Activated CD8-positive, alpha-beta memory T cell treated with anti-CD3 and anti-CD28 coated beads, Interleukin-2, amount 10 ng/mL, durations not matched to agents 7 days and 5 days (primary cell): ENCODE measurements around the gene SLFN12L. TPM values are rescaled to one million over a fixed set of nuclear protein-coding genes. Genes with fewer than 3 reads are reported as not detected.
"Not testable (repeated sequence)": the region's sequence is repeated elsewhere in the genome, so short reads cannot be mapped to it uniquely, and the experiment has no call there.

Source experiments
- ATAC-seq: fragments of 150-1000 bp; cut with Tn5 transposase; one replicate; pipeline ENCODE4 v1.10.0; 2021; ENCODE audit warnings: moderate library complexity
- CTCF ChIA-PET: fragments of 350-600 bp; sonication (Branson Sonifier 250); formaldehyde crosslinking; loops from one replicate; lab custom pipeline; 2021; ENCODE audit warnings: antibody characterized with exemption; lab: Charles Lee
- DNase-seq: peaks from one replicate; pipeline ENCODE4 v3.0.0-alpha.2; 2020
- H3K27ac Mint-ChIP-seq: one replicate; pipeline ENCODE4 v1.8.0; 2021; ENCODE audit warnings: mild to moderate bottlenecking, mixed read lengths
- H3K27me3 Mint-ChIP-seq: one replicate; pipeline ENCODE4 v1.8.0; 2021; ENCODE audit warnings: mixed read lengths
- H3K36me3 Mint-ChIP-seq: one replicate; pipeline ENCODE4 v1.8.0; 2021; ENCODE audit warnings: mild to moderate bottlenecking, mixed read lengths
- H3K4me1 Mint-ChIP-seq: one replicate; pipeline ENCODE4 v1.8.0; 2021; ENCODE audit warnings: mixed read lengths
- H3K4me3 Mint-ChIP-seq: one replicate; pipeline ENCODE4 v1.8.0; 2021; ENCODE audit warnings: mild to moderate bottlenecking, moderate library complexity, mixed read lengths
- H3K9me3 Mint-ChIP-seq: one replicate; pipeline ENCODE4 v1.8.0; 2022; ENCODE audit warnings: low read depth, mixed read lengths
- total RNA-seq, 2 experiments: library from RNA; stranded (reverse); gene quantifications; one replicate each; pipeline ENCODE4 v1.2.3, GENCODE V29; 2021

The SLFN12L gene
- total RNA-seq, 2 experiments from 2014 or later, result 95.4 to 197 TPM

DNA sequence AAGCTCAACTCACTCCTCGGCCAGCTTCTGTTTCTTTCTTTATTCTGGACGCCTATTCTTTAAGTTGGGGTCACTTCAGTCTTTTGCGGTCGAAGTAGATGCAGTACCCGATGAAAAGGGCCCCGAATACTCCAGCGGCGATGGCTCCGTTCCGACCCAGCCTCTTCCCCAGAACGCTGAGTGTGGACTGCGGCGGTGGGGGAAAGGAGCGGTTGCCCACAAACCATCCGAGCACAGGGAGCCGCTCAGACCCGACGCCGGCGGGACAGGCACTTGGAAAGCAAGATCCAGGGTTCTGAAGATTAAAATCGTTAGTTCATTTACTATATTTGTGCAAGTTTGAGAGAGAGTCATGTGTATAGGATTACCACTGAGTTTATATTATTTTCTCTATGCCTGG is 22.5 kb downstream of the SLFN12L start:
- DNase-seq (no peak), ATAC-seq (no peak)
- H3K36me3 Mint-ChIP-seq, result peaks cover 86% of the 10 kb centered on the region
- no peaks in the 10 kb centered on the region for H3K27me3 Mint-ChIP-seq
- CTCF ChIA-PET, result no interaction called here
- no peaks in the 10 kb centered on the region for H3K9me3 Mint-ChIP-seq
- H3K4me3 Mint-ChIP-seq, result no peak overlapping the region
- H3K27ac Mint-ChIP-seq, result peak overlapping the region; percentile 3
- peaks cover 84% of the 10 kb centered on the region for H3K4me1 Mint-ChIP-seq

DNA sequence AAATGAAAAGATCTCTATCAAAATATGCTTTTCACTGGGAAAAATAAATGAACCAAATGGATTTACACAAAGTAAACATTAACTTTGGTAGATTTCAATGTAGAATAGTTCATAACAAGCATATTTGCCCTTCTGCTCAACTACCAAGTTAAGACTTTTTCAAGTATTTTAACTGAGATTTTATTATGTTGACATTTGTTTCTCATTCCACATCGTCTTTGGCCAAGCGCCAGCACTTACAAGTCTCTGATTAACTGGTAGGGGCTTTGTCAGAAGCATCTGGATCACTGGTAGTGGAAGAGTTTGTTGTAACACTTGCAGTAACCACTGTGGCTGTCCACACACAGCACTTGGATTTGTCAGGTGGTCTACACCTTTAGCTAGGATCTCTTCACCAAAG is 22.9 kb downstream of the SLFN12L start:
- no peaks in the 10 kb centered on the region for H3K27me3 Mint-ChIP-seq
- CTCF ChIA-PET, result no interaction called here
- DNase-seq (no peak), ATAC-seq (no peak)
- no peak overlapping the region for H3K4me3 Mint-ChIP-seq
- peaks cover 84% of the 10 kb centered on the region for H3K4me1 Mint-ChIP-seq
- H3K36me3 Mint-ChIP-seq, result peaks cover 86% of the 10 kb centered on the region
- peak overlapping the region; percentile 3 for H3K27ac Mint-ChIP-seq
- H3K9me3 Mint-ChIP-seq, result no peaks in the 10 kb centered on the region

DNA sequence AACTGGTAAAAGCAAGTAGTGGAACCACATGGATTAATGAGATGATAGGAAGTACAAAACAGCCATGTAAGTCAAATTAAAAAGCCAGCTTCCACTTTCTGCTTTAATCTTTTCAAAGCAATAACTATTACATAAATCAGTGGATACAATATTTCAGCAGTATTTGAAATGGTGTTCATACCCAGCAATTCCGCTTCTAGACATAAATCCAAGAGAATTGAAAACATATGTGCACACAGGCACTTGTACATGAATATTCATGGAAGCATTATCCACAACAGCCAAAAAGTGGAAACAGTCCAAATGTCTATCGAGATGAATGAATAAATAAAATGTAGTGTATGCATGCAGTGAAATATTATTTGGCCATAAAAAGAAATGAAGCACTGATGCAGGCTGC is 27.4 kb downstream of the SLFN12L start:
- H3K27me3 Mint-ChIP-seq, result no peaks in the 10 kb centered on the region
- H3K27ac Mint-ChIP-seq, result no peak overlapping the region
- CTCF ChIA-PET, result interaction anchor here (1.8 kb wide), 1 partner anchor 10 kb away, joined by 5 read pairs; no protein-coding TSS in a partner anchor
- no peak overlapping the region for H3K4me3 Mint-ChIP-seq
- ATAC-seq (no peak), DNase-seq (no peak)
- H3K36me3 Mint-ChIP-seq, result peaks cover 80% of the 10 kb centered on the region
- no peaks in the 10 kb centered on the region for H3K9me3 Mint-ChIP-seq
- peaks cover 76% of the 10 kb centered on the region for H3K4me1 Mint-ChIP-seq

DNA sequence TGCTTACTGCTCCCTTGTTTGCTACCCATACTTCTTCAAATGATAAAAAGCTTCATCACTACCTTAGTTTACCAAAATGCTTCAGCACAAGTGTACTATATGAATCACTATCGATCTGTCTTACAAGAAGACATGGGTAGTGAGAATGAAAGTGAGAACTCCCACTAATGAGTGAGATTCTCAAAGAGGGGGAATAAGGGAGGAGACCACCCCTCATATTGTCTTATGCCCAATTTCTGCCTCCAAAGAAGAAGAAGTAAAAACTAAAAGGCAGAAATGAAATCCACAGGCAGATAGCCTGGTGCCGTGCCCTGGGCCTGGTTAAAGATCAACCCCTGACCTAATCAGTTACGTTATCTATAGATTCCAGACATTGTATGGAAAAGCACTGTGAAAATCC is 29.8 kb downstream of the SLFN12L start:
- peaks cover 70% of the 10 kb centered on the region for H3K4me1 Mint-ChIP-seq
- H3K27ac Mint-ChIP-seq, result peak overlapping the region; percentile 42
- H3K9me3 Mint-ChIP-seq, CTCF ChIA-PET, ATAC-seq, H3K4me3 Mint-ChIP-seq, DNase-seq, H3K27me3 Mint-ChIP-seq: not testable (repeated sequence)
- peaks cover 77% of the 10 kb centered on the region for H3K36me3 Mint-ChIP-seq

DNA sequence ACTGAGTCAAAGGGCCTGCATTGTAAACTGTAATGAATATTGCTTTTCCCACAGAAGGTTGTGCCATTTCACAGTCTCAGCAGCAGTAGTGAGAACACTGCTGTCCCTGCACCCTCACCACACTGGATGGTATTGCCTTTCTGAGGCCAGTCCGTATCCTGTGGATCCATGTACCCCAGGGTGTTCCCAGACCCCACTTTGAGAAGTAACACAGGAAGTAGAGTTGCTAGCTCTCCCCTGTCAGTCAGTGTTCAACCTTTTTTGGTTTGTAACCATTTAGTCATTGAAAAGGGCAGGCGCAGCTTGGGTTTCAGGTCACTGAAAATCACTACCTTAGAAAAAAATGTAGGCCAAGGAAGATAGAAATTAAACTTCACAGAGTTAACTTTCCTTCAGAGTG is 37.9 kb downstream of the SLFN12L start:
- H3K4me1 Mint-ChIP-seq, result peaks cover 60% of the 10 kb centered on the region
- H3K9me3 Mint-ChIP-seq, result no peaks in the 10 kb centered on the region
- DNase-seq, result no peak
- H3K27me3 Mint-ChIP-seq, result no peaks in the 10 kb centered on the region
- H3K36me3 Mint-ChIP-seq, result peaks cover 68% of the 10 kb centered on the region
- H3K27ac Mint-ChIP-seq, result peak overlapping the region; percentile 54
- H3K4me3 Mint-ChIP-seq, result no peak overlapping the region
- CTCF ChIA-PET, result interaction anchor here (0.6 to 1.3 kb wide), 3 partner anchors 10 to 188 kb away, joined by 3 to 5 read pairs (median 4); no protein-coding TSS in a partner anchor
- ATAC-seq, result no peak

DNA sequence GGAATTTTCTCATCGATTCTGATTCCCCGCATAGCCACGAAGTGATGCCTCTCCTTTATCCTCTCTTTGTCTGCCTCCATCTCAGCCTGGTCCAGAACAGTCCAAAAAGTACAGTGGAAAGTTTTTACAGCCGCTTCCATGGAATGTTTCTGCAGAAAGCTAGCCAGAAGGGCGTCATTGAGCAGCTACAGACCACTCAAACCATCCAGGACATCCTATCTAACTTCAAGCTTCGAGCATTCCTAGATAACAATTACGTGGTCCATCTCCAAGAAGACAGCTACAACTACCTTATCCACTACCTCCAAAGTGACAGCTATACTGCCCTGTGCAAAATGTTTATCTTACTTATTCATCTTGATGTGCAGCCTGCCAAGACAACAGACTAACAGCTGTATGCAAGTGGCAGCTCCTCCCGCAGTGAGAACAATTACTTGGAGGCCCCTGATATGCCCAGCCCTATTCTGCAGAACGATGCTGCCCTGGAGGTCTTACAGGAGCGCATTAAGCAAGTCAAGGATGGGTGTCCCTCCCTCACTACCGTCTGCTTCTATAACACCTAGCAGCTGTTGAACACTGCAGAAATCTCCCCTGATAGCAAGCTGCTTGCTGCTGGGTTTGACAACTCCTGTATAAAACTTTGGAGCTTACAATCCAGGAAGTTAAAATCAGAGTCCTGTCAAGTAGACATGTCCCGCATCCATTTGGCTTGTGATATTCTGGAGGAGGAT is 38.9 kb downstream of the SLFN12L start:
- no peaks in the 10 kb centered on the region for H3K27me3 Mint-ChIP-seq
- peaks cover 65% of the 10 kb centered on the region for H3K36me3 Mint-ChIP-seq
- no peak overlapping the region for H3K4me3 Mint-ChIP-seq
- no peaks in the 10 kb centered on the region for H3K9me3 Mint-ChIP-seq
- H3K4me1 Mint-ChIP-seq, result peaks cover 57% of the 10 kb centered on the region
- DNase-seq (no peak), ATAC-seq (no peak)
- peak overlapping the region; percentile 20 for H3K27ac Mint-ChIP-seq
- CTCF ChIA-PET, result no interaction called here

DNA sequence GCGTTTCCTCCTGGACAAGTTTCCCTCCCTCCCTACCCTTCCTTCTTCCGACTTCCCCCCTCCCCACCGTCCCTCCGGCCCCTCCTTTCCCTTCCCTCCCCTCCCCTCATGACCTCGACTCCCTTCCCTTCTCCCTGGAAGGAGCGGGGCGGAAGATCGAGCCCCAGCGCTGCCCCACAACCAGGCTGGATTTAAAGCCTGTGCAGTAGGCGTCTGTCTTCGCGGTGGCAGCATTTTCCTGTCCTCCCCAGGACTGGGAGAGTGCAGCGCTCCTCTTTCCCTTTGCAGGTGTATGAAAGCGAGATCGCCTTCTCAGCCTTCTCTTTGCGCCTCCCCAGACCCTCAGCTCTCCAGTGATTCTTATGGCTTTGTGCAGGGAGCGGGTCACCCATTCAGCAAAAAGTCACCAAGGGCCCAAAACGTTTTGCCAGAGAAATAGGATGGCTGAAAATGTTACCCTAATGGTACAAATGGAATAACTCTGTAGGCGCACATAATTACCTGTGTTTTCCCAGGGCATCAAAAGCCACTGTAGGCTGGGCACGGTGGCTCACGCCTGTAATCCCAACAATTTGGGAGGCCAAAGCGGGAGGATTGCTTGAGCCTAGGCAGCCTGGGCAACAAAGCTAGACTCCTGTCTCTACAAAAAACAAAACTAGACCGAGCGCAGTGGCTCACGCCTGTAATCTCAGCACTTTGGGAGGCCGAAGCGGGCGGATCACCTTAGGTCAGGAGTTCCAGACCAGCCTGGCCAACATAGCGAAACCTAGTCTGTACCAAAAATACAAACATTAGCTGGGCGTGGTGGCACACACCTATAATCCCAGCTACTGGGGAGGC is 40.8 kb downstream of the SLFN12L start:
- CTCF ChIA-PET, result no interaction called here

DNA sequence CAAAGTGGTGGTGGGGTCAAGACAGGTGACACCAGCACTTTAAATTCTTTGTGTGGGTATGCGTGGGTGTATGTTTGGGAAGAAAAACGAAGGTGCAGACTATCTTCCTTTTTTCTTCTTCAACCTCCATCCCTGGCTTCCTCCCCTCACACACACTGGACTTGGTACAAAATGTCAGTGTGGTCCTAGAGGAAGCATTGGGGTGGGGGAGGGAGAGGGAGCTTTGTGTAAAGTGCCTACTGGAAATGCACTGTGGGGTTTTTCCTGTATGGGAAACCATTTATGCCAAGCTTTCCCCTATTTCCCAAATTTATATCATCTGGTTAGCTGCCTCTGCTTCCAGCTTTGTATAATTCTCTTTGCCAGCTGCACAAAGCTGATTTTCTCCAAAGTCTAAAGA is 44.4 kb downstream of the SLFN12L start:
- H3K9me3 Mint-ChIP-seq, result no peaks in the 10 kb centered on the region
- no peaks in the 10 kb centered on the region for H3K27me3 Mint-ChIP-seq
- H3K27ac Mint-ChIP-seq, result no peak overlapping the region
- CTCF ChIA-PET, result no interaction called here
- ATAC-seq (no peak), DNase-seq (no peak)
- peaks cover 71% of the 10 kb centered on the region for H3K36me3 Mint-ChIP-seq
- no peak overlapping the region for H3K4me3 Mint-ChIP-seq
- H3K4me1 Mint-ChIP-seq, result peaks cover 65% of the 10 kb centered on the region

More for the DNA sequence above, 40.8 kb downstream of the SLFN12L start:
- Mint-ChIP-seq H3K27me3 (no peaks in the 10 kb centered on the region), H3K27ac (no peak overlapping the region), H3K36me3 (peaks cover 69% of the 10 kb centered on the region), H3K9me3 (no peaks in the 10 kb centered on the region), H3K4me3 (no peak overlapping the region), H3K4me1 (peaks cover 62% of the 10 kb centered on the region)
- DNase-seq, result no peak
- no peak for ATAC-seq

DNA sequence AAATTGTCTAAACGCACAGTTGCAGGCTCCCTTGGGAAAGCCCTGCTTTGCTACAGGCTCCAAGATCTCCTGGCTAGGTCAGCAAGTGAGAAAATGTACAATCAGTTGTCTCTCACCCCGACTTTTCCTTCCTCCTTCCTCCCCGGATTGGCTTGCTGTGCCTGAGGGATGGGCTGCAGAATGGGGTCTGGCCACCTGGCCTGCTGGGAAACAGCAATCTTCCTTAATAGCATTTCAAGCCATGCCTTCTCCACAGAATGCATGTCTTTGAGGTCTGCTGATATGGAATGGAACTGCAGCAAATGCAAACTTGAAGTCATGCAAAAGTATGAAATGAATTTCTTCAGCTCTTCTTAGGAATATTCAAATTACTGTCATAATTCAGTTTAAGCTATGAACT is 46.1 kb downstream of the SLFN12L start:
- DNase-seq, result no peak
- no peak for ATAC-seq
- no peaks in the 10 kb centered on the region for H3K9me3 Mint-ChIP-seq
- H3K27me3 Mint-ChIP-seq, result no peaks in the 10 kb centered on the region
- peaks cover 71% of the 10 kb centered on the region for H3K36me3 Mint-ChIP-seq
- peaks cover 73% of the 10 kb centered on the region for H3K4me1 Mint-ChIP-seq
- H3K4me3 Mint-ChIP-seq, result no peak overlapping the region
- no peak overlapping the region for H3K27ac Mint-ChIP-seq
- CTCF ChIA-PET, result no interaction called here

DNA sequence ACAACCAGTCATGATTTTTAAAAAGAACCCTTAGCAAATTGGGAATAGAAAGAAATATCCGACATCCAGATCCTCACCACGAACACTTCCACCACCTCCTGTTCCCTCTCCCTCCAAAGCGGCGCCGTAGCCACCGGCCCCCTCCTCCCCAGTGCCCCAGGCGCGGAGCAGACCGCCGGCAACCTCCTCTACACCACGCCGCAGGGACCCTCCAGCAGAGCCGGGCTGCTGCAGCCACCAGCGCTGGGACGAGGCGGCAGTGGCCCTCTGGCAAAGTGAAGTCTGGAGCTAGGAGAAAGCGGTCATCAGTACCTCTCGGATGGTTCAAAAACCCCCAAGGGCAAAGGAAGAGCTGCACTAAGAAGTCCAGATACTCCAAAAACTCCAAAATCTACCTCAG is 47.5 kb downstream of the SLFN12L start:
- Mint-ChIP-seq H3K4me3 (no peak overlapping the region), H3K9me3 (no peaks in the 10 kb centered on the region), H3K36me3 (peaks cover 83% of the 10 kb centered on the region), H3K27ac (no peak overlapping the region), H3K4me1 (peaks cover 76% of the 10 kb centered on the region), H3K27me3 (no peaks in the 10 kb centered on the region)
- no peak for ATAC-seq
- DNase-seq, result no peak
- CTCF ChIA-PET, result no interaction called here

DNA sequence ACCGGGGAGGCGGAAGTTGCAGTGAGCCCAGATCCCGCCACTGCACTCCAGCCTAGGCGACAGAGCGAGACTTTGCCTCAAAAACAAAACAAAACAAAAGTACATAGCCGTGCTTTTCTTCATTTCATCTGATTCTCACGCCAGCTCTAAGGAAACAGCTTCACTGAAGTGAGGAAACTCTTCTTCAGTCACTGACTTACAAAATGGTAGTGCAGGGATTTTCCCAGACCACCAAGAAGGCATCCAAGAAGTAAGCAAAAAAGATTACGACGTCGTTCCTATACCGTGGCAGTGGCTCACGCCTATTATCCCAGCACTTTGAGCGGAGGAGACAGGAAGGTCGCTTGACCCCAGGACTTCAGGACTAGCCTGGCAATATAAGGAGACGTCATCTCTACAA is 48.5 kb downstream of the SLFN12L start:
- Mint-ChIP-seq H3K9me3 (no peaks in the 10 kb centered on the region), H3K36me3 (peaks cover 89% of the 10 kb centered on the region), H3K27ac (no peak overlapping the region), H3K4me3 (peak overlapping the region; percentile 73), H3K27me3 (no peaks in the 10 kb centered on the region), H3K4me1 (peaks cover 75% of the 10 kb centered on the region)
- DNase-seq, result no peak
- CTCF ChIA-PET, result interaction anchor here (0.6 to 3.9 kb wide), 4 partner anchors 29 to 176 kb away, joined by 3 to 27 read pairs (median 6); partner anchors contain the start of gene SLFN12L
- ATAC-seq, result no peak

DNA sequence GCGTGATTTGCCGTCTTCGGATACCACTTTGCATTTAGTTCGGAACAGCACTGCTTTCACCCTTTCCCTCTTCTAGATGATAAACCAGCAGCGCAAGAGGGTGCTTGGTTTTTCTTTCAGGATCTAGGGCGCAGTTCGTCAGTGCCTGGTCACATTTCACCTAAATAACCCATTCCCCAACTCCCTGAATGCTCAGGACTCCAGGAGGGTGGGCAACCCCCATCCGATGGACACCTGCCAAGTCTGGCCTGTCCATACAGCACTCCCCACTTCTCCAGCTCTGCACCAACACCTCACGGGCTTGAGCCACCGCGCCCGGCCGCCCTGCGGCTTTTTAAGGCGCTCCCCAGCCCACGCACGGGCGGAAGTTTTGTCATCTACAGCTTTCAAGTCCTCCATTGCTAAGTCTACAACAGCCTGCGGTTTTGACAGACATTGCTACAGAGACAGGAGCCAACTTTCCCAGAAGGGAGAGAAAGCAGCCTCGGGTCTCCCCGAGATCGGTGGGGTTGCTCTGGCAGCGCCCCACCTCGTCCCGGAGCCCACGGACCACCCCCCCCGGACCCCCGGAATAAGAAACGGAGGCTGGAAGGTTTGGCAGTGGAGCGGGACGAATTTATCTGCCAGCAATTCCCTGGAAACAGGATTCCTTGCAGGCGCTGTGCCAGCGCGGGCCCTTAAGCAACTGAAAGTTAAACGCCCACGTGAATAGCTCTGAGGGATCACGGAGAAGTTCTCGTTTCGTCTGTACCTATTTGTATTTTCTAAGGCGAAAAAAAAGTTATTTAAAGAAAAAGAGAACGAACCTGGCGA is 50.4 kb downstream of the SLFN12L start:
- DNase-seq (peak; percentile 83), ATAC-seq (peak; percentile 63)
- peak overlapping the region; percentile 73 for H3K4me3 Mint-ChIP-seq
- no peaks in the 10 kb centered on the region for H3K27me3 Mint-ChIP-seq
- H3K4me1 Mint-ChIP-seq, result peaks cover 59% of the 10 kb centered on the region
- CTCF ChIA-PET, result interaction anchor here (0.8 to 3.9 kb wide), 11 partner anchors 30 to 245 kb away, joined by 3 to 27 read pairs (median 4); partner anchors contain the start of genes SLFN11 and SLFN12L
- peak overlapping the region; percentile 79 for H3K27ac Mint-ChIP-seq
- no peaks in the 10 kb centered on the region for H3K9me3 Mint-ChIP-seq
- H3K36me3 Mint-ChIP-seq, result peaks cover 91% of the 10 kb centered on the region

DNA sequence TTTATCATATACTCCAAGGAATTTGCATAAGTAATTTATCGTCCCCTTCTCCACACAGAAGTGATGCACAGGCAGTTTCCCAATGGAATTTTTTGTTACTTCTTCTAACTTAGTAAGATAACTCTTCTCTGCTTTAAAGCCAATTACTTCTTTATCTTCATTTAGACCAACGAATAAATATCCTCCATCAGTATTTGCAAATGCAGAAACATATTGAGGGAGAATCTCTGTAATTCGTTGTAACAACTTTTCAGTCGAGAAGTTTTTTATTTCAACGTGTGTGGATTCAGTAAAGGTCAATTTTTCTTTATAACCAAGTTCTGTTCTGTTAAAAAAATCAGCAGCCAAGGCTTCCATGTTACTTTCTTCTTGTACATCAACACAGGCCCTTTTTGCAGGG is 58.2 kb downstream of the SLFN12L start:
- CTCF ChIA-PET, result no interaction called here
- H3K27ac Mint-ChIP-seq, result no peak overlapping the region
- peaks cover 86% of the 10 kb centered on the region for H3K36me3 Mint-ChIP-seq
- DNase-seq, result no peak
- no peak overlapping the region for H3K4me3 Mint-ChIP-seq
- no peak for ATAC-seq
- H3K4me1 Mint-ChIP-seq, result peaks cover 22% of the 10 kb centered on the region
- H3K9me3 Mint-ChIP-seq, result no peaks in the 10 kb centered on the region
- no peaks in the 10 kb centered on the region for H3K27me3 Mint-ChIP-seq
